ENCODE data around the gene YEATS2. TPM values are rescaled to one million over a fixed set of nuclear protein-coding genes. Genes with fewer than 3 reads are reported as not detected.

Gene YEATS2
- total and polyA plus RNA-seq, 12 donors, result 4.9 to 27.1 (median 14.0) TPM

DNA sequence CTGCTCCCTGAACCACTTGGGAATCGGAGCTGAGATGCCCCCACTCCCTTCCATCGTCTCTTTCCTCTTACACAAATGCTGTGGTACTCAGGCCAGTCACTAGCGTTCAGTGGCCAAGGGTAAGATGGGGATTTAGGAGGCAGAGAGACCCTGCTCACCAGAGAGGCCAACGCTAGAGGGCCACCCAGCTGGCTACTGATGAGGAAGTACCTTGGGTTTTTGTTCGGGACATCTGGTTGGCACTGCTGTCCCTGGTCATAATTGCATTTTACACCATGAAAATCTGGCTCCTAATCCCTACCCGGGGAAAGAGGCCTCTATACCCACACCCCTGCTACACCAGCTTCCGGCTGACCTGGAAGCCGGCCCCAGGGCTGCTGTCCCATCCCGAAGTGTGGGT lies 120.0 kb downstream of the YEATS2 start:
- H3K9me3 ChIP-seq (replicated peaks in 1 of 3), result no peaks in the 10 kb centered on the region
- H3K4me3 ChIP-seq, result no peak overlapping the region
- intact Hi-C loops (cut with DNase I), result no loop called here
- H3K36me3 ChIP-seq (replicated peaks in 1 of 2), result no peaks in the 10 kb centered on the region
- no peak for DNase-seq
- TF ChIP-seq, protein P1, sequence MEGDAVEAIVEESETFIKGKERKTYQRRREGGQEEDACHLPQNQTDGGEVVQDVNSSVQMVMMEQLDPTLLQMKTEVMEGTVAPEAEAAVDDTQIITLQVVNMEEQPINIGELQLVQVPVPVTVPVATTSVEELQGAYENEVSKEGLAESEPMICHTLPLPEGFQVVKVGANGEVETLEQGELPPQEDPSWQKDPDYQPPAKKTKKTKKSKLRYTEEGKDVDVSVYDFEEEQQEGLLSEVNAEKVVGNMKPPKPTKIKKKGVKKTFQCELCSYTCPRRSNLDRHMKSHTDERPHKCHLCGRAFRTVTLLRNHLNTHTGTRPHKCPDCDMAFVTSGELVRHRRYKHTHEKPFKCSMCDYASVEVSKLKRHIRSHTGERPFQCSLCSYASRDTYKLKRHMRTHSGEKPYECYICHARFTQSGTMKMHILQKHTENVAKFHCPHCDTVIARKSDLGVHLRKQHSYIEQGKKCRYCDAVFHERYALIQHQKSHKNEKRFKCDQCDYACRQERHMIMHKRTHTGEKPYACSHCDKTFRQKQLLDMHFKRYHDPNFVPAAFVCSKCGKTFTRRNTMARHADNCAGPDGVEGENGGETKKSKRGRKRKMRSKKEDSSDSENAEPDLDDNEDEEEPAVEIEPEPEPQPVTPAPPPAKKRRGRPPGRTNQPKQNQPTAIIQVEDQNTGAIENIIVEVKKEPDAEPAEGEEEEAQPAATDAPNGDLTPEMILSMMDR (IDR thresholded peaks at IDR 0.05), result no peak
- TF ChIP-seq POLR2A (IDR thresholded peaks at IDR 0.05), result no peak
- WGBS, 4 donors, result 91 to 95% (median 92%) methylated on average over 5 to 9 of the region's 9 CpGs
- H3K27ac ChIP-seq, result no peak overlapping the region
- peaks cover 0 to 3% of the 10 kb centered on the region in 2 donors for H3K4me1 ChIP-seq (replicated peaks in 1 of 2)
- H3K27me3 ChIP-seq, result no peaks in the 10 kb centered on the region

DNA sequence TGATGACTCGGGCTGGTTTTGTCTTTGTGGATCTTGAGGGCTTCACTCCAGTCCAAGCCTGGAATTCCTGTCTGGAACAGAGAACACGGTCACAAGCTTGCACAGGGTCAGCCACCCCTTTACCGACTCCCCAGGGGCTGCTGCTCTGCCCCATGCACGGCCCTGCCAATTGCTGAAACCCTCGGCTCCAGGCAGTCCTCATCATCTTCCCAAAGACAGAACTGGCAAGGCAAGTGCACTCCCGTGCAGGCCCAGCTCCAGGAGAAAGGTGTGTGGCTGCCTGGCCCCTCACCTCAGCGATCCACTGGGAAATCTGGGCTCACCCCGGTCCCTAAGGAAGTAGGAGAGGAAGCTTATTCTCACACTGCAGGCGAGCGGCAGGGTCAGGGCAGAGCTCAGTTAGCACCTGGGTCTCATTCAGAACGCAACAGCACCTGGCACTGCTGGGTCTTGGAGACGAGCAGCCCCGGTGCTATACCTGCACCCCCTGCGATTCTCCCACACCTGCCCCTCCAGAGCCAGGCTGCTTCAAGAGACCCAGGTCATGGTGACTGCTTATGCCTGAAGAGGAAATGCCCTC lies 120.5 kb downstream of the YEATS2 start:
- DNase-seq, result no peak
- H3K27me3 ChIP-seq, result no peaks in the 10 kb centered on the region
- no peak overlapping the region for H3K27ac ChIP-seq
- TF ChIP-seq, protein P1 (IDR thresholded peaks at IDR 0.05), result no peak
- no peak for TF ChIP-seq POLR2A (IDR thresholded peaks at IDR 0.05)
- no peaks in the 10 kb centered on the region for H3K4me1 ChIP-seq (replicated peaks in 1 of 2)
- WGBS, 4 donors, result 85 to 100% (median 94%) methylated on average over 1 to 14 of the region's 14 CpGs
- H3K36me3 ChIP-seq (replicated peaks in 1 of 2), result no peaks in the 10 kb centered on the region
- H3K4me3 ChIP-seq, result no peak overlapping the region
- intact Hi-C loops (cut with DNase I), result no loop called here
- no peaks in the 10 kb centered on the region for H3K9me3 ChIP-seq (replicated peaks in 1 of 3)

DNA sequence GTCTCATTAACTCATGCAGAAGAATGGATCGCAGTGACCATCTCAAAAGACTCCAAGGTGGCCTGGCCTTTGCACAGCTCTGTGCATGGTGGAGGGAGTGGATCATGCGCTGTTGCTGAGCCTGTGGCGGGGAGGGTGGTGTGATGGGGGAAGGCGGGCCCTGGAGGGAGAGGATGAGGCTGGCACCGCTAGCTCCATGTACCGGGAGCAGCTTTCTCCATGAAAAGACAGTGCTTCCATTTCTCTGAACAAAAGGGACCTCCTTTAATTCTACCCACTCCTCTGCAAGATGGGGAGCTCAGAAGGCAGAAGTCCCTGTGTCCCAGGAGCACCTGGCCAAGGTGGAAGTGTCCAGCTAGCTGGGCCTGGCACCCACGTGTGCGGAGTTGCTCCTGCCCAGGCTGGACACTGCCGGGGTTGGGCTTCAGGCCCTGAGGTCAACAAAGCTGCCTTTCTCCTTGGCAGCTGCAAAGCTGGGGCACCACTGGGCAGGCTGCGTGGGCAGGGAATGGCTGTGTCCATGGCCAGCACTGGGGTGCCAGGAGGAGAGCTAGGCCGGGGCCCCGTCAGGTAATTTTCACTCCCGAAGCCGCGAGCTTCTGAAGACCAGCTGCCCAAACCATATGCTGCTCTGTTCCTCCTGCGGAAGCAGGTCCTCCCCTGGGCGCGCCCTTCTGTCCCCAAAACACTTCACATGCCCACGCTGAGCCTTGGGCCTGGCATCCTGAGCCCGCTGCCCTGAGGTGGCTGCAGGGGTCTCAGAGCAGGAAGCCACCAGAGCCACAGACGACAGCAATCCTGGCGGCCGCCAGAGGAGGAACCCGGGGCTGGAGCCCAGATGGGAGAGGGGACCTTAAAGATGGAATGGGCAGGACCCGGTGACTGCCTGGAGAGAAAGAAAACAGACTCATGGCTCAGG lies 121.4 kb downstream of the YEATS2 start:
- H3K27ac ChIP-seq, result no peak overlapping the region
- DNase-seq, result no peak
- no peak overlapping the region for H3K4me3 ChIP-seq
- 90 to 93% (median 92%) methylated on average over 21 to 25 of the region's 25 CpGs for WGBS, 4 donors
- no peak for TF ChIP-seq POLR2A (IDR thresholded peaks at IDR 0.05)
- TF ChIP-seq, protein P1 (IDR thresholded peaks at IDR 0.05), result no peak
- no peaks in the 10 kb centered on the region for H3K9me3 ChIP-seq (replicated peaks in 1 of 3)
- H3K27me3 ChIP-seq, result no peaks in the 10 kb centered on the region
- H3K36me3 ChIP-seq (replicated peaks in 1 of 2), result no peaks in the 10 kb centered on the region
- intact Hi-C loops (cut with DNase I), result no loop called here
- H3K4me1 ChIP-seq (replicated peaks in 1 of 2), result no peaks in the 10 kb centered on the region

DNA sequence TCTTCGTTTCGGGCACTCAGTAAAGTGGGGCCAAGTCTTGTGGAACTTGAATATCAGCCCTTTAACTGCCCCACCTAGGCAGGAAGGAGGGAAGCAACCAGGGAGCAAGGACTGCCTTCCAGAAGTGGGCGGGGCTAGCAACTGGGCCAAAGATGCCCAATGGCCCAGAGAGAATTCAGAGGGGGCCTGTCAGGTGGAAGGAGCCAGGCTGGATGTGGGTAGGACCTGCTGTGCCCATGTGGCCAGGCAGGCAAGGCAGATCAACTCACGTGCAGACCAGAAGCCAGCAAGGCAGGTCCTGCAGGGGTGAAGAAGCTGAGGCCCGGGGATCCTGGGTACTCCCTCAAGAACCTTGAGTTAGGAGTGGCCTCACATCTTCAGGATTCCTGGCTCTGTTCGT lies 122.2 kb downstream of the YEATS2 start:
- TF ChIP-seq, protein P1 (IDR thresholded peaks at IDR 0.05), result no peak
- TF ChIP-seq POLR2A (IDR thresholded peaks at IDR 0.05), result no peak
- no peak for DNase-seq
- H3K27ac ChIP-seq, result no peak overlapping the region
- H3K36me3 ChIP-seq (replicated peaks in 1 of 2), result no peaks in the 10 kb centered on the region
- WGBS, 4 donors, result 80 to 88% (median 85%) methylated on average over 4 to 6 of the region's 6 CpGs
- H3K4me1 ChIP-seq (replicated peaks in 1 of 2), result peaks cover 4 to 8% of the 10 kb centered on the region in 2 donors
- no peaks in the 10 kb centered on the region for H3K9me3 ChIP-seq (replicated peaks in 1 of 3)
- intact Hi-C loops (cut with DNase I), result loop anchor here in 1 of 2 donors (10.0 kb wide), 1 partner anchor 65 kb away; the partner anchor contains the start of gene PARL
- H3K4me3 ChIP-seq, result no peak overlapping the region
- H3K27me3 ChIP-seq, result no peaks in the 10 kb centered on the region
